GM23338 (cell line): Measurements from ENCODE around the gene AIP. TPM values are rescaled to one million over a fixed set of nuclear protein-coding genes. Genes with fewer than 3 reads are reported as not detected.

Experiments used
- ATAC-seq: fragments of 200-7000 bp; cut with Tn5 transposase; 3 replicates; pipeline ENCODE4 v1.9.1; 2020
- DNase-seq: peaks from one replicate; pipeline ENCODE4 v3.0.0-alpha.2; 2015; ENCODE audit warnings: low spot score
- H2AFZ ChIP-seq: fragments of 200-600 bp; sonication (generic); 2 replicates; pipeline ENCODE4 v1.8.0; 2016; ENCODE audit warnings: antibody characterized with exemption, mild to moderate bottlenecking, moderate library complexity
- H3F3A ChIP-seq: fragments of 200-600 bp; sonication (generic); replicated peaks from 2 replicates; pipeline ENCODE4 v1.8.0; 2017; ENCODE audit warnings: antibody characterized with exemption, mixed run types, low read depth
- H3K27ac ChIP-seq: fragments of 200-600 bp; sonication (generic); 2 replicates; pipeline ENCODE4 v1.6.1; 2016; ENCODE audit warnings: low read depth
- H3K27me3 ChIP-seq: fragments of 200-600 bp; sonication (generic); 2 replicates; pipeline ENCODE4 v1.8.0; 2016; ENCODE audit warnings: mild to moderate bottlenecking, mixed run types, moderate library complexity; ENCODE audit not compliant: insufficient read depth
- H3K36me3 ChIP-seq: fragments of 200-600 bp; sonication (generic); 2 replicates; pipeline ENCODE4 v1.8.0; 2016; ENCODE audit warnings: mild to moderate bottlenecking; ENCODE audit not compliant: insufficient read depth
- H3K4me1 ChIP-seq: fragments of 200-600 bp; sonication (generic); 2 replicates; pipeline ENCODE4 v1.8.0; 2016; ENCODE audit warnings: mild to moderate bottlenecking, moderate library complexity; ENCODE audit not compliant: insufficient read depth
- H3K4me2 ChIP-seq: fragments of 200-600 bp; sonication (generic); 2 replicates; pipeline ENCODE4 v1.7.1; 2017; ENCODE audit warnings: mixed run types
- H3K4me3 ChIP-seq: fragments of 200-600 bp; sonication (generic); 2 replicates; pipeline ENCODE4 v1.6.1; 2016; ENCODE audit warnings: mixed run types
- H3K79me2 ChIP-seq: fragments of 200-600 bp; sonication (generic); replicated peaks from 2 replicates; pipeline ENCODE4 v1.8.0; 2017; ENCODE audit warnings: mild to moderate bottlenecking; ENCODE audit not compliant: insufficient read depth
- H3K9me2 ChIP-seq: fragments of 200-600 bp; sonication (generic); 2 replicates; pipeline ENCODE4 v1.8.0; 2017; ENCODE audit not compliant: insufficient read depth
- H4K20me1 ChIP-seq: fragments of 200-600 bp; sonication (generic); replicated peaks from 2 replicates; pipeline ENCODE4 v1.8.0; 2017; ENCODE audit warnings: mild to moderate bottlenecking; ENCODE audit not compliant: insufficient read depth
- H3K27ac Mint-ChIP-seq: 2 replicates; pipeline ENCODE4 v1.8.0; 2020; ENCODE audit warnings: inconsistent platforms, mild to moderate bottlenecking, moderate library complexity, mixed read lengths
- H3K27me3 Mint-ChIP-seq: 3 replicates; pipeline ENCODE4 v1.8.0; 2022; ENCODE audit warnings: low read depth, mild to moderate bottlenecking, moderate library complexity, mixed read lengths, inconsistent platforms; ENCODE audit not compliant: insufficient read depth, poor library complexity
- H3K36me3 Mint-ChIP-seq: 3 replicates; pipeline ENCODE4 v1.8.0; 2021; ENCODE audit warnings: low read depth, mild to moderate bottlenecking, inconsistent platforms, moderate library complexity, mixed read lengths
- H3K4me1 Mint-ChIP-seq: 3 replicates; pipeline ENCODE4 v1.8.0; 2020; ENCODE audit warnings: mild to moderate bottlenecking, inconsistent platforms, mixed read lengths
- H3K4me3 Mint-ChIP-seq: 3 replicates; pipeline ENCODE4 v1.8.0; 2021; ENCODE audit warnings: moderate library complexity, mild to moderate bottlenecking, inconsistent platforms, mixed read lengths
- H3K9me3 Mint-ChIP-seq: 3 replicates; pipeline ENCODE4 v1.8.0; 2020; ENCODE audit warnings: moderate library complexity, mild to moderate bottlenecking, inconsistent platforms, mixed read lengths
- CREB1 ChIP-seq: fragments of 250-450 bp; sonication (Bioruptor Pico); IDR thresholded peaks from 2 replicates; pipeline ENCODE4 v1.5.0; 2020; ENCODE audit warnings: low read depth, mild to moderate bottlenecking, moderate library complexity
- CTCF ChIP-seq, 2 experiments: fragments of 200-600 bp in 1 of 2; sonication (generic) in 1 of 2; conservative IDR thresholded peaks; 2 replicates each; pipeline versions ENCODE4 v1.5.1 to v1.6.1; 2016 to 2017; ENCODE audit warnings: antibody characterized with exemption in 2 of 2, low read depth in 2 of 2, mild to moderate bottlenecking in 2 of 2, moderate library complexity in 1 of 2
- EZH2 ChIP-seq: fragments of 200-600 bp; sonication (generic); IDR thresholded peaks from one replicate; pipeline ENCODE4 v1.8.0; 2017; ENCODE audit warnings: antibody characterized with exemption, mild to moderate bottlenecking, low read depth; ENCODE audit not compliant: unreplicated experiment
- EZH2phosphoT487 ChIP-seq: fragments of 200-600 bp; sonication (generic); IDR thresholded peaks from one replicate; pipeline ENCODE4 v1.8.1; 2018; ENCODE audit warnings: antibody characterized with exemption; ENCODE audit not compliant: unreplicated experiment
- JUNB ChIP-seq: IDR thresholded peaks from one replicate; pipeline ENCODE4 v1.6.1; 2016; ENCODE audit warnings: antibody characterized with exemption; ENCODE audit not compliant: unreplicated experiment
- NANOG ChIP-seq: IDR thresholded peaks from 2 replicates; pipeline ENCODE4 v1.6.1; 2016; ENCODE audit warnings: antibody characterized with exemption, borderline replicate concordance
- POLR2AphosphoS5 ChIP-seq: IDR thresholded peaks from 2 replicates; pipeline ENCODE4 v1.6.1; 2016; ENCODE audit warnings: antibody characterized with exemption, low read depth
- REST ChIP-seq: IDR thresholded peaks from one replicate; pipeline ENCODE4 v1.6.1; 2018; ENCODE audit warnings: antibody characterized with exemption; ENCODE audit not compliant: unreplicated experiment
- STAT1 ChIP-seq: IDR thresholded peaks from one replicate; pipeline ENCODE4 v1.6.1; 2016; ENCODE audit warnings: antibody characterized with exemption; ENCODE audit not compliant: unreplicated experiment
- ZNF114 ChIP-seq: fragments of 250-450 bp; sonication (Bioruptor Pico); IDR thresholded peaks from 2 replicates; pipeline ENCODE4 v1.5.0; 2020; ENCODE audit warnings: mild to moderate bottlenecking, moderate library complexity
- ZNF331 ChIP-seq: fragments of 250-450 bp; sonication (Bioruptor Pico); IDR thresholded peaks from 2 replicates; pipeline ENCODE4 v1.5.0; 2020; ENCODE audit warnings: low read depth, mild to moderate bottlenecking, moderate library complexity
- ZNF462 ChIP-seq: fragments of 250-450 bp; sonication (Bioruptor Pico); IDR thresholded peaks from 2 replicates; pipeline ENCODE4 v1.5.0; 2020; ENCODE audit warnings: mild to moderate bottlenecking, moderate library complexity
- polyA plus RNA-seq: library from polyadenylated mRNA; unstranded; fragments of >200 nt; fragmentation: Nextera tagmentation; extraction: Ambion mirVana; gene quantifications from 2 replicates; pipeline ENCODE4 v1.2.1, GENCODE V29; 2016
- total RNA-seq: library from RNA; depleted of rRNA; stranded (reverse); fragments of >200 nt; shearing (Covaris generic); gene quantifications from 2 replicates; pipeline ENCODE4 v1.2.3, GENCODE V29; 2014

AIP gene
- total and polyA plus RNA-seq, 2 experiments from 2014 or later = 29.1 to 32.1 TPM

GRCh38 chr11:67499808-67500483, 17.1 kb downstream of the AIP start:
- H3K4me3 Mint-ChIP-seq = no peak overlapping the region
- peaks cover 15% of the 10 kb centered on the region for H3K27me3 Mint-ChIP-seq
- Histone ChIP-seq H3F3A (no peaks in the 10 kb centered on the region), H4K20me1 (peaks cover 10% of the 10 kb centered on the region; the same call in 1 of the 2 replicates), H3K4me2 (no peak overlapping the region), H3K79me2 (no peaks in the 10 kb centered on the region), H3K36me3 (peaks cover 4% of the 10 kb centered on the region; the same call in 1 of the 2 replicates), H3K27ac (no peak overlapping the region), H2AFZ (no peak overlapping the region), H3K4me3 (no peak overlapping the region), H3K27me3 (no peaks in the 10 kb centered on the region; the same call in 1 of the 2 replicates), H3K4me1 (peaks cover 5% of the 10 kb centered on the region), H3K9me2 (no peaks in the 10 kb centered on the region)
- TF ChIP-seq NANOG = no peak
- TF ChIP-seq REST = no peak
- TF ChIP-seq CREB1 (CRISPR knock-in tag) = no peak
- no peak for TF ChIP-seq EZH2
- TF ChIP-seq ZNF462 (CRISPR knock-in tag) = no peak
- TF ChIP-seq EZH2phosphoT487 = no peak
- TF ChIP-seq POLR2AphosphoS5 = no peak
- TF ChIP-seq ZNF331 (CRISPR knock-in tag) = no peak
- TF ChIP-seq STAT1 = no peak
- no peak for TF ChIP-seq CTCF (conservative IDR thresholded peaks at IDR 0.05; ENCODE audit: low read depth in 2 of 2)
- TF ChIP-seq ZNF114 = no peak
- no peak for TF ChIP-seq JUNB
- H3K9me3 Mint-ChIP-seq = no peaks in the 10 kb centered on the region; the same call in 2 of the 3 replicates
- no peak overlapping the region for H3K27ac Mint-ChIP-seq
- no peak for DNase-seq
- peaks cover 7% of the 10 kb centered on the region; the same call in 2 of the 3 replicates for H3K4me1 Mint-ChIP-seq
- H3K36me3 Mint-ChIP-seq = peaks cover 9% of the 10 kb centered on the region; the same call in 2 of the 3 replicates
- no peak for ATAC-seq
